K562 (cell line): Measurements from ENCODE around the gene KCNH2. TPM values are rescaled to one million over a fixed set of nuclear protein-coding genes. Genes with fewer than 3 reads are reported as not detected.

ENCODE experiments used
- ATAC-seq: fragments of 200-7000 bp; cut with Tn5 transposase; 3 replicates; pipeline ENCODE4 v1.9.1; 2020; ENCODE audit warnings: moderate library complexity
- BruUV-seq: library from RNA; stranded (reverse); fragments of 400-500 nt; replicated peaks from 2 replicates; lab custom pipeline; 2021; lab: Mats Ljungman, UMichigan
- CTCF ChIA-PET: fragments of 300-600 bp; formaldehyde crosslinking; extraction: SDS; loops from one replicate; lab custom pipeline; 2021; ENCODE audit warnings: low intra/inter-chr PET ratio; lab: Yijun Ruan, JAX
- POLR2A ChIA-PET: fragments of 300-600, 350-650 bp; sonication (Branson Sonifier 250); formaldehyde crosslinking; extraction: SDS; loops from one replicate; lab custom pipeline; 2021; ENCODE audit warnings: antibody characterized with exemption, inconsistent platforms; lab: Yijun Ruan, JAX
- DNase-seq, 4 experiments: peaks; one replicate each; pipeline versions ENCODE4 v3.0.0 to v3.0.0-alpha.2; 2011 to 2018; ENCODE audit warnings: low spot score in 3 of 4, mixed read lengths in 3 of 4; ENCODE audit errors: extremely low read depth in 1 of 4
- FAIRE-seq: peaks from 2 replicates; lab custom pipeline; 2011; peaks lifted over from hg19 to GRCh38; lab: Jason Lieb, UNC
- H2AFZ ChIP-seq: 2 replicates; pipeline ENCODE4 v1.6.0; 2011; ENCODE audit warnings: low read depth, low read length, control low read depth, inconsistent platforms
- H3K27ac ChIP-seq: fragments of 200-600 bp; 3 replicates; pipeline ENCODE4 v1.8.0; 2011; ENCODE audit warnings: low read depth, mild to moderate bottlenecking, control low read depth, inconsistent platforms, low read length, moderate library complexity, mixed read lengths; ENCODE audit errors: extremely low read depth
- H3K27me3 ChIP-seq, 2 experiments: fragments of 300-600 bp in 1 of 2; 2 replicates in 1 of 2; 3 replicates in 1 of 2; pipeline versions ENCODE4 v1.6.0 to v1.8.0; 2011; ENCODE audit warnings: inconsistent platforms in 2 of 2, low read length in 2 of 2, mild to moderate bottlenecking in 1 of 2, mixed read lengths in 1 of 2, moderate library complexity in 1 of 2; ENCODE audit not compliant: control insufficient read depth in 2 of 2, insufficient read depth in 2 of 2
- H3K36me3 ChIP-seq: fragments of 300-600 bp; 3 replicates; pipeline ENCODE4 v1.8.0; 2011; ENCODE audit warnings: mild to moderate bottlenecking, low read length, inconsistent platforms; ENCODE audit not compliant: control insufficient read depth, insufficient read depth
- H3K4me1 ChIP-seq, 2 experiments: fragments of 200-600 bp in 1 of 2; replicated peaks in 1 of 2; 2 replicates in 1 of 2; 3 replicates in 1 of 2; pipeline versions ENCODE4 v1.5.1 to v1.8.0; 2011; ENCODE audit warnings: inconsistent platforms in 2 of 2, low read length in 2 of 2, mild to moderate bottlenecking in 1 of 2, mixed read lengths in 1 of 2, moderate library complexity in 1 of 2; ENCODE audit not compliant: control insufficient read depth in 2 of 2, insufficient read depth in 2 of 2
- H3K4me2 ChIP-seq: 2 replicates; pipeline ENCODE4 v1.6.1; 2011; ENCODE audit warnings: low read length, control low read depth, inconsistent platforms, mixed read lengths; ENCODE audit not compliant: insufficient read depth
- H3K4me3 ChIP-seq: fragments of 200-600 bp; sonication (generic), shearing (Covaris generic); 2 replicates; pipeline ENCODE4 v1.5.1; 2016; ENCODE audit warnings: control low read depth, inconsistent platforms
- H3K79me2 ChIP-seq: fragments of 200-600 bp; 3 replicates; pipeline ENCODE4 v1.8.0; 2011; ENCODE audit warnings: low read length, inconsistent platforms; ENCODE audit not compliant: control insufficient read depth, insufficient read depth
- H3K9ac ChIP-seq, 2 experiments: 2 replicates each; pipeline versions ENCODE4 v1.6.0 to v1.6.1; 2011; ENCODE audit warnings: low read depth in 2 of 2, low read length in 2 of 2, control low read depth in 1 of 2, inconsistent platforms in 1 of 2, mild to moderate bottlenecking in 1 of 2, mixed read lengths in 1 of 2; ENCODE audit not compliant: insufficient read depth in 1 of 2
- H3K9me1 ChIP-seq: one replicate; pipeline ENCODE4 v1.6.0; 2011; ENCODE audit warnings: inconsistent platforms, mild to moderate bottlenecking, low read length, moderate library complexity; ENCODE audit not compliant: control insufficient read depth, insufficient read depth
- H3K9me3 ChIP-seq: replicated peaks from 2 replicates; pipeline ENCODE4 v1.5.1; 2011; ENCODE audit warnings: low read depth, low read length, inconsistent platforms; ENCODE audit not compliant: control insufficient read depth, insufficient read depth
- H4K20me1 ChIP-seq: replicated peaks from 2 replicates; pipeline ENCODE4 v1.6.1; 2011; ENCODE audit warnings: low read length, inconsistent platforms, mixed read lengths; ENCODE audit not compliant: control insufficient read depth, insufficient read depth
- ARID3A ChIP-seq: IDR thresholded peaks from 2 replicates; pipeline ENCODE4 v1.6.1; 2012; ENCODE audit warnings: low read depth, low read length, improper control_type of control experiment, borderline replicate concordance
- BRF2 ChIP-seq: IDR thresholded peaks from 3 replicates; pipeline ENCODE4 v1.6.1; 2011; ENCODE audit warnings: borderline replicate concordance, mild to moderate bottlenecking; ENCODE audit not compliant: insufficient read length, insufficient read depth
- CBFA2T3 ChIP-seq: fragments of 450-650 bp; IDR thresholded peaks from 2 replicates; pipeline ENCODE4 v1.6.1; 2017
- DLX4 ChIP-seq: fragments of 250-450 bp; sonication (Bioruptor Pico); IDR thresholded peaks from 2 replicates; pipeline ENCODE4 v1.6.1; 2021; ENCODE audit warnings: mild to moderate bottlenecking
- TFE3 ChIP-seq: fragments of 450-650 bp; formaldehyde crosslinking; IDR thresholded peaks from 2 replicates; pipeline ENCODE4 v1.4.0; 2020; ENCODE audit warnings: mild to moderate bottlenecking, mixed read lengths
- TRIM24 ChIP-seq, 2 experiments: fragments of 450-650 bp; IDR thresholded peaks; 2 replicates each; pipeline ENCODE4 v1.6.1; 2016
- TRIM25 ChIP-seq: fragments of 450-650 bp; IDR thresholded peaks from 2 replicates; pipeline ENCODE4 v1.7.0; 2016; ENCODE audit warnings: borderline replicate concordance
- U2AF2 ChIP-seq: fragments of 200-400 bp; formaldehyde crosslinking; optimal IDR thresholded peaks from 2 replicates; pipeline ENCODE3; 2017; ENCODE audit warnings: low read depth, mild to moderate bottlenecking, low read length
- ZNF75A ChIP-seq: fragments of 450-650 bp; formaldehyde crosslinking; IDR thresholded peaks from 2 replicates; pipeline ENCODE4 v1.4.0; 2020; ENCODE audit warnings: mild to moderate bottlenecking
- WGBS: fragments of 100-300 bp; shearing (Covaris generic); methylation state at CpG from one replicate; pipeline ENCODE4 v1.1.6; 2016; ENCODE audit warnings: low coverage, mixed read lengths; ENCODE audit not compliant: insufficient coverage; ENCODE audit errors: missing lambda C conversion rate; 5-methylcytosine and 5-hydroxymethylcytosine counted together
- in situ Hi-C: fragments of 300-500 bp; cut with MboI; formaldehyde crosslinking; loops from 4 replicates; pipeline ENCODE4 v1.15.0; 2018; ENCODE audit warnings: inconsistent platforms, mixed read lengths
- intact Hi-C: fragments of 100-400 bp; cut with micrococcal nuclease; formaldehyde crosslinking; loops from 2 replicates; pipeline ENCODE4 v1.14.2; 2022
- polyA plus RNA-seq, 8 experiments: library from polyadenylated mRNA; depleted of rRNA in 4 of 8; stranded (reverse) in 5 of 8; unstranded in 3 of 8; fragments of >200 nt; fragmentation: Nextera tagmentation in 2 of 8; fragmentation: Illumina TruSeq in 1 of 8; extraction: Ambion mirVana in 2 of 8; extraction: Trizol in 1 of 8; gene quantifications; 2 replicates each; pipeline versions ENCODE4 v1.2.1 to v1.2.3, GENCODE V29; 2011 to 2014; ENCODE audit warnings: inconsistent platforms in 1 of 8, missing spikeins in 1 of 8
- total RNA-seq, 7 experiments: library from RNA; depleted of rRNA in 6 of 7; stranded (reverse); fragments of >200 nt in 6 of 7; fragmentation: Illumina TruSeq in 2 of 7; extraction: Trizol in 2 of 7; gene quantifications; 2 replicates each; pipeline versions ENCODE4 v1.2.1 to v1.2.3, GENCODE V29; 2011 to 2021; ENCODE audit warnings: low replicate concordance in 1 of 7

KCNH2 gene
- total and polyA plus RNA-seq, 9 of the 15 experiments (the other 6 are each of a cell fraction or from before 2014, with no cell fraction given): 18.1 to 368 (median 218) TPM

GRCh38 chr7:150924369-150924781 is 53.7 kb downstream of the KCNH2 start:
- Histone ChIP-seq H4K20me1 (no peaks in the 10 kb centered on the region), H3K9me1 (no peaks in the 10 kb centered on the region), H2AFZ (peak overlapping the region; percentile 79), H3K4me2 (no peak overlapping the region), H3K9ac (peak overlapping the region in 1 of 2 experiments; percentile 83; a peak in 2 of 4 replicates), H3K27ac (no peak overlapping the region), H3K4me1 (peaks cover 9 to 29% of the 10 kb centered on the region in 2 experiments), H3K27me3 (no peaks in the 10 kb centered on the region), H3K79me2 (no peaks in the 10 kb centered on the region), H3K36me3 (no peaks in the 10 kb centered on the region), H3K4me3 (no peak overlapping the region), H3K9me3 (no peaks in the 10 kb centered on the region)
- BruUV-seq: no TSS peak
- no peak for FAIRE-seq
- WGBS: 40% methylated on average over 10 of the region's 10 CpGs
- ATAC-seq: peak; percentile 17; the same call in 2 of the 3 replicates
- peak in 1 of 4 experiments; percentile 28 for DNase-seq
- ChIA-PET CTCF (no interaction called here), POLR2A (interaction anchor here (0.5 to 1.4 kb wide), 6 partner anchors 12 to 85 kb away, joined by 3 to 4 read pairs (median 3); no protein-coding TSS in a partner anchor)
- in situ Hi-C loops (no loop called here), intact Hi-C loops (no loop called here)
- TF ChIP-seq U2AF2 (no peak), TRIM25 (no peak), CBFA2T3 (no peak), ZNF75A (CRISPR knock-in tag) (no peak), DLX4 (CRISPR knock-in tag) (no peak), TRIM24 (IDR thresholded peaks at IDR 0.05) (no peak), BRF2 (no peak), TFE3 (CRISPR knock-in tag) (no peak), ARID3A (no peak)
